ENCODE measurements around the gene AP3S2. TPM values are rescaled to one million over a fixed set of nuclear protein-coding genes. Genes with fewer than 3 reads are reported as not detected.
A peak's percentile ranks its signal among the peaks of the same experiment; 100 is the strongest.

AP3S2 gene
- total and polyA plus RNA-seq, 2 of the 4 experiments (the other 2 are of a cell fraction) = 12.6 to 34.1 TPM

GRCh38 chr15:89792106-89792805 lies 101.5 kb downstream of the AP3S2 start:
- H3K4me3 ChIP-seq (ENCODE audit: insufficient read depth, low read depth, low read length) = no peak overlapping the region
- H3K79me1 ChIP-seq (ENCODE audit: low read depth in 1 of 2, low read length in 2 of 2) = no peaks in the 10 kb centered on the region
- no peak overlapping the region for H2BK20ac ChIP-seq (ENCODE audit: low read depth, low read length)
- in situ Hi-C loops (cut with MboI; ENCODE audit: low sequenced_read_pairs) = no loop called here
- ChIA-PET CTCF (no interaction called here), POLR2A (ENCODE audit: unreplicated experiment) (no interaction called here)
- intact Hi-C loops (cut with micrococcal nuclease) = no loop called here
- no peak overlapping the region for H3K4ac ChIP-seq (ENCODE audit: low read depth, low read length)
- H3K56ac ChIP-seq (ENCODE audit: extremely low read depth, insufficient read depth, low read length) = no peak overlapping the region
- H2BK120ac ChIP-seq (ENCODE audit: low read depth, low read length) = no peak overlapping the region
- peaks cover 5% of the 10 kb centered on the region for H3K4me1 ChIP-seq (ENCODE audit: control insufficient read depth, insufficient read depth, low read length)
- H3K18ac ChIP-seq (ENCODE audit: low read depth, low read length) = no peak overlapping the region
- DNase-seq = no peak
- no peak overlapping the region for H4K8ac ChIP-seq (ENCODE audit: low read depth in 2 of 2, low read length in 2 of 2)
- H3K27ac ChIP-seq (ENCODE audit: insufficient read depth, low read length) = no peak overlapping the region
- no TSS peak for BruUV-seq (replicated peaks)
- no peak overlapping the region for H2BK15ac ChIP-seq (ENCODE audit: low read depth, low read length)
- H2AFZ ChIP-seq (replicated peaks; ENCODE audit: low read length, poor library complexity) = no peak overlapping the region
- no peak overlapping the region for H4K5ac ChIP-seq (ENCODE audit: low read depth, low read length)
- 100% methylated on average over 8 of the region's 22 CpGs; no CpG with 5 or more reads in 1 of the 2 experiments for WGBS, 2 experiments (ENCODE audit: extremely low coverage in 2 of 2, insufficient read length in 1 of 2)
- H3K14ac ChIP-seq (replicated peaks; ENCODE audit: low read depth, low read length) = no peak overlapping the region
- no peak for TF ChIP-seq POLR2A (IDR thresholded peaks at IDR 0.05; ENCODE audit: low read depth, low read length)
- no peak for TF ChIP-seq USF2 (IDR thresholded peaks at IDR 0.05; ENCODE audit: low read depth, low read length)
- TF ChIP-seq NFE2L2 (IDR thresholded peaks at IDR 0.05; ENCODE audit: low read depth, low read length) = no peak
- TF ChIP-seq, protein P1, sequence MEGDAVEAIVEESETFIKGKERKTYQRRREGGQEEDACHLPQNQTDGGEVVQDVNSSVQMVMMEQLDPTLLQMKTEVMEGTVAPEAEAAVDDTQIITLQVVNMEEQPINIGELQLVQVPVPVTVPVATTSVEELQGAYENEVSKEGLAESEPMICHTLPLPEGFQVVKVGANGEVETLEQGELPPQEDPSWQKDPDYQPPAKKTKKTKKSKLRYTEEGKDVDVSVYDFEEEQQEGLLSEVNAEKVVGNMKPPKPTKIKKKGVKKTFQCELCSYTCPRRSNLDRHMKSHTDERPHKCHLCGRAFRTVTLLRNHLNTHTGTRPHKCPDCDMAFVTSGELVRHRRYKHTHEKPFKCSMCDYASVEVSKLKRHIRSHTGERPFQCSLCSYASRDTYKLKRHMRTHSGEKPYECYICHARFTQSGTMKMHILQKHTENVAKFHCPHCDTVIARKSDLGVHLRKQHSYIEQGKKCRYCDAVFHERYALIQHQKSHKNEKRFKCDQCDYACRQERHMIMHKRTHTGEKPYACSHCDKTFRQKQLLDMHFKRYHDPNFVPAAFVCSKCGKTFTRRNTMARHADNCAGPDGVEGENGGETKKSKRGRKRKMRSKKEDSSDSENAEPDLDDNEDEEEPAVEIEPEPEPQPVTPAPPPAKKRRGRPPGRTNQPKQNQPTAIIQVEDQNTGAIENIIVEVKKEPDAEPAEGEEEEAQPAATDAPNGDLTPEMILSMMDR (conservative IDR thresholded peaks at IDR 0.05; ENCODE audit: low read depth, low read length) = no peak
- no peak for TF ChIP-seq RCOR1 (IDR thresholded peaks at IDR 0.05; ENCODE audit: insufficient replicate concordance, low read length)
- no peak for TF ChIP-seq RFX5 (IDR thresholded peaks at IDR 0.05; ENCODE audit: low read depth, low read length)
- no peak for TF ChIP-seq MAZ (IDR thresholded peaks at IDR 0.05; ENCODE audit: borderline replicate concordance, low read depth, low read length)
- no peak for TF ChIP-seq BHLHE40 (IDR thresholded peaks at IDR 0.05; ENCODE audit: low read depth, low read length)
- H4K91ac ChIP-seq (ENCODE audit: insufficient read depth, low read depth, low read length) = no peak overlapping the region
- H3K9me1 ChIP-seq (ENCODE audit: insufficient read depth, low read length) = 0 out of 2 replicates have a peak, but pooled peaks cover 5% of the 10 kb centered on the region
- no peak overlapping the region for H3K9ac ChIP-seq (ENCODE audit: low read depth, low read length)
- H3K4me2 ChIP-seq (ENCODE audit: low read depth, low read length) = no peak overlapping the region
- no peak overlapping the region for H2BK5ac ChIP-seq (ENCODE audit: low read depth, low read length, poor library complexity, severe bottlenecking)
- peaks cover 8% of the 10 kb centered on the region; the same call in 1 of the 2 replicates for H3K9me3 ChIP-seq (ENCODE audit: control insufficient read depth, insufficient read depth, low read length)
- H3K23ac ChIP-seq (ENCODE audit: low read depth, low read length) = no peak overlapping the region
- H2AK5ac ChIP-seq (ENCODE audit: low read depth, low read length) = no peak overlapping the region
- peaks cover 37% of the 10 kb centered on the region for H3K36me3 ChIP-seq (ENCODE audit: control insufficient read depth, insufficient read depth, low read length)
- ATAC-seq (ENCODE audit: low read depth) = no peak
- H4K20me1 ChIP-seq (ENCODE audit: insufficient read depth, low read length) = no peaks in the 10 kb centered on the region
- H2AK9ac ChIP-seq (replicated peaks; ENCODE audit: low read depth, low read length, poor library complexity) = peak overlapping the region; percentile 73
- H3K27me3 ChIP-seq (ENCODE audit: control insufficient read depth, insufficient read depth, low read length) = no peaks in the 10 kb centered on the region
- dilution Hi-C loops (cut with HindIII; ENCODE audit: low sequenced_read_pairs, unreplicated experiment) = no loop called here
